PC-3 (cell line): Measurements from ENCODE around the gene ZFHX3. TPM values are rescaled to one million over a fixed set of nuclear protein-coding genes. Genes with fewer than 3 reads are reported as not detected.

Source experiments
- ATAC-seq: fragments of 200-7000 bp; cut with Tn5 transposase; 2 replicates; pipeline ENCODE4 v1.9.1; 2020; ENCODE audit warnings: mild to moderate bottlenecking, moderate library complexity
- BruUV-seq: library from RNA; stranded (reverse); fragments of 400-500 nt; replicated peaks from 2 replicates; lab custom pipeline; 2021; lab: Mats Ljungman, UMichigan
- CTCF ChIA-PET: fragments of 300-600 bp; sonication (Branson Sonifier 250); formaldehyde crosslinking; loops from one replicate; lab custom pipeline; 2022; ENCODE audit warnings: antibody characterized with exemption; lab: Charles Lee
- POLR2A ChIA-PET: fragments of 300-600 bp; sonication (Branson Sonifier 250); formaldehyde crosslinking; loops from one replicate; lab custom pipeline; 2022; ENCODE audit warnings: antibody characterized with exemption; ENCODE audit not compliant: unreplicated experiment; lab: Charles Lee
- DNase-seq: peaks from one replicate; pipeline ENCODE4 v3.0.0-alpha.2; 2015
- H2AFZ ChIP-seq: fragments of 300-600 bp; sonication (generic); 2 replicates; pipeline ENCODE4 v1.6.0; 2016; ENCODE audit warnings: antibody characterized with exemption, low read length
- H3F3A ChIP-seq: fragments of 300-600 bp; sonication (generic); one replicate; pipeline ENCODE4 v1.6.0; 2017; ENCODE audit warnings: antibody characterized with exemption, low read length, control low read depth, mild to moderate bottlenecking; ENCODE audit not compliant: unreplicated experiment
- H3K27ac ChIP-seq: fragments of 300-600 bp; sonication (generic); 2 replicates; pipeline ENCODE4 v1.5.1; 2016; ENCODE audit warnings: mild to moderate bottlenecking, low read length
- H3K27me3 ChIP-seq: fragments of 300-600 bp; sonication (generic); 2 replicates; pipeline ENCODE4 v1.6.1; 2016; ENCODE audit warnings: low read length, mixed read lengths
- H3K36me3 ChIP-seq: fragments of 300-600 bp; sonication (generic); 2 replicates; pipeline ENCODE4 v1.6.1; 2016; ENCODE audit warnings: low read depth, mixed run types, low read length, mixed read lengths
- H3K4me1 ChIP-seq: fragments of 300-600 bp; sonication (generic); 2 replicates; pipeline ENCODE4 v1.5.1; 2016; ENCODE audit warnings: low read length; ENCODE audit not compliant: insufficient read depth
- H3K4me2 ChIP-seq: fragments of 300-600 bp; sonication (generic); 2 replicates; pipeline ENCODE4 v1.6.0; 2016; ENCODE audit warnings: low read length
- H3K4me3 ChIP-seq: fragments of 300-600 bp; sonication (generic); 2 replicates; pipeline ENCODE4 v1.5.1; 2016; ENCODE audit warnings: mild to moderate bottlenecking, low read length, mixed read lengths
- H3K79me2 ChIP-seq: fragments of 300-600 bp; sonication (generic); 2 replicates; pipeline ENCODE4 v1.6.1; 2017; ENCODE audit warnings: low read length, mixed read lengths
- H3K9ac ChIP-seq: fragments of 300-600 bp; sonication (generic); 2 replicates; pipeline ENCODE4 v1.6.0; 2016; ENCODE audit warnings: mild to moderate bottlenecking, low read length
- H3K9me2 ChIP-seq: fragments of 300-600 bp; sonication (generic); replicated peaks from 2 replicates; pipeline ENCODE4 v1.6.1; 2016; ENCODE audit warnings: mixed run types, low read length, mixed read lengths
- H3K9me3 ChIP-seq: fragments of 300-600 bp; sonication (generic); 2 replicates; pipeline ENCODE4 v1.6.1; 2016; ENCODE audit warnings: low read length, mixed read lengths
- H4K20me1 ChIP-seq: fragments of 300-600 bp; sonication (generic); 2 replicates; pipeline ENCODE4 v1.6.1; 2016; ENCODE audit warnings: low read length, mixed read lengths
- CTCF ChIP-seq: fragments of 300-600 bp; sonication (generic); conservative IDR thresholded peaks from 2 replicates; pipeline ENCODE4 v1.5.1; 2017; ENCODE audit warnings: antibody characterized with exemption, low read depth, mild to moderate bottlenecking, low read length
- EZH2 ChIP-seq: fragments of 300-600 bp; sonication (generic); IDR thresholded peaks from one replicate; pipeline ENCODE4 v1.6.1; 2017; ENCODE audit warnings: antibody characterized with exemption, mild to moderate bottlenecking, low read length; ENCODE audit not compliant: unreplicated experiment
- EZH2phosphoT487 ChIP-seq: fragments of 300-600 bp; sonication (generic); IDR thresholded peaks from 2 replicates; pipeline ENCODE4 v1.6.1; 2018; ENCODE audit warnings: mild to moderate bottlenecking, antibody characterized with exemption, low read length, borderline replicate concordance
- intact Hi-C: fragments of 100-400 bp; cut with micrococcal nuclease; formaldehyde crosslinking; loops from 2 replicates; pipeline ENCODE4 v1.9.0; 2023
- total RNA-seq: library from RNA; depleted of rRNA; stranded (reverse); fragments of >200 nt; gene quantifications from 2 replicates; pipeline ENCODE4 v1.2.3, GENCODE V29; 2014

ZFHX3 gene
- total RNA-seq, 1 experiment from 2014 or later: 3.5 TPM

- peaks cover 15% of the 10 kb centered on the region for H3K79me2 ChIP-seq
- TF ChIP-seq CTCF (no peak), EZH2phosphoT487 (no peak), EZH2 (no peak)
- no peaks in the 10 kb centered on the region for H3F3A ChIP-seq
- no peak for ATAC-seq
- no peak for DNase-seq
- no peak overlapping the region for H3K4me2 ChIP-seq
- no peaks in the 10 kb centered on the region for H3K4me1 ChIP-seq
- intact Hi-C loops: no loop called here
- ChIA-PET CTCF (no interaction called here), POLR2A (no interaction called here)
- no peak overlapping the region for H3K9ac ChIP-seq
- no peaks in the 10 kb centered on the region for H4K20me1 ChIP-seq
- no peak overlapping the region for H3K4me3 ChIP-seq
- H3K9me2 ChIP-seq: no peaks in the 10 kb centered on the region
- BruUV-seq: no TSS peak
- H3K27ac ChIP-seq: no peak overlapping the region
- H3K27me3 ChIP-seq: no peaks in the 10 kb centered on the region
- H3K9me3 ChIP-seq: no peaks in the 10 kb centered on the region
- H2AFZ ChIP-seq: no peak overlapping the region
- peaks cover 6% of the 10 kb centered on the region; the same call in 1 of the 2 replicates for H3K36me3 ChIP-seq
Measured at GRCh38 chr16:72956124-72957064, 91.5 kb downstream of the ZFHX3 start.

GRCh38 chr16:72952811-72953271 is 95.1 kb downstream of the ZFHX3 start:
- ChIA-PET CTCF (no interaction called here), POLR2A (no interaction called here)
- Histone ChIP-seq H3K9me2 (no peaks in the 10 kb centered on the region), H3K9ac (no peak overlapping the region), H3K9me3 (no peaks in the 10 kb centered on the region), H3F3A (no peaks in the 10 kb centered on the region), H3K27me3 (no peaks in the 10 kb centered on the region), H3K79me2 (peaks cover 15% of the 10 kb centered on the region), H4K20me1 (no peaks in the 10 kb centered on the region), H3K27ac (0 out of 2 replicates have a peak overlapping the region, but pooled peaks have one; percentile 9), H3K36me3 (no peaks in the 10 kb centered on the region), H2AFZ (no peak overlapping the region), H3K4me1 (no peaks in the 10 kb centered on the region), H3K4me3 (no peak overlapping the region), H3K4me2 (no peak overlapping the region)
- peak; percentile 20 for DNase-seq
- intact Hi-C loops: no loop called here
- ATAC-seq: no peak
- no TSS peak for BruUV-seq
- TF ChIP-seq CTCF (no peak), EZH2phosphoT487 (no peak), EZH2 (no peak)

GRCh38 chr16:72952404-72952803 is 95.5 kb downstream of the ZFHX3 start:
- POLR2A ChIA-PET: no interaction called here

More at GRCh38 chr16:72952404-72952803, 95.5 kb downstream of the ZFHX3 start:
- Histone ChIP-seq H3K27ac (no peak overlapping the region), H3K4me1 (no peaks in the 10 kb centered on the region), H3K27me3 (no peaks in the 10 kb centered on the region), H3K4me3 (no peak overlapping the region), H3K4me2 (no peak overlapping the region), H3K36me3 (no peaks in the 10 kb centered on the region), H3K79me2 (peaks cover 15% of the 10 kb centered on the region), H3K9ac (no peak overlapping the region), H3F3A (no peaks in the 10 kb centered on the region), H3K9me2 (no peaks in the 10 kb centered on the region), H3K9me3 (no peaks in the 10 kb centered on the region), H2AFZ (no peak overlapping the region), H4K20me1 (no peaks in the 10 kb centered on the region)
- ATAC-seq: no peak
- TF ChIP-seq EZH2: no peak
- TF ChIP-seq EZH2phosphoT487: no peak
- TF ChIP-seq CTCF: no peak
- CTCF ChIA-PET: no interaction called here
- no TSS peak for BruUV-seq
- intact Hi-C loops: no loop called here
- no peak for DNase-seq
